Measurements from ENCODE around the gene EMID1. TPM values are rescaled to one million over a fixed set of nuclear protein-coding genes. Genes with fewer than 3 reads are reported as not detected.

The EMID1 gene
- 10 to 100 TPM in 1 of 4 donors, 1 to 10 TPM in 1, under 1 TPM in 1, not detected in 1; 0.68 to 53.9 (median 1.9) TPM for total RNA-seq

DNA sequence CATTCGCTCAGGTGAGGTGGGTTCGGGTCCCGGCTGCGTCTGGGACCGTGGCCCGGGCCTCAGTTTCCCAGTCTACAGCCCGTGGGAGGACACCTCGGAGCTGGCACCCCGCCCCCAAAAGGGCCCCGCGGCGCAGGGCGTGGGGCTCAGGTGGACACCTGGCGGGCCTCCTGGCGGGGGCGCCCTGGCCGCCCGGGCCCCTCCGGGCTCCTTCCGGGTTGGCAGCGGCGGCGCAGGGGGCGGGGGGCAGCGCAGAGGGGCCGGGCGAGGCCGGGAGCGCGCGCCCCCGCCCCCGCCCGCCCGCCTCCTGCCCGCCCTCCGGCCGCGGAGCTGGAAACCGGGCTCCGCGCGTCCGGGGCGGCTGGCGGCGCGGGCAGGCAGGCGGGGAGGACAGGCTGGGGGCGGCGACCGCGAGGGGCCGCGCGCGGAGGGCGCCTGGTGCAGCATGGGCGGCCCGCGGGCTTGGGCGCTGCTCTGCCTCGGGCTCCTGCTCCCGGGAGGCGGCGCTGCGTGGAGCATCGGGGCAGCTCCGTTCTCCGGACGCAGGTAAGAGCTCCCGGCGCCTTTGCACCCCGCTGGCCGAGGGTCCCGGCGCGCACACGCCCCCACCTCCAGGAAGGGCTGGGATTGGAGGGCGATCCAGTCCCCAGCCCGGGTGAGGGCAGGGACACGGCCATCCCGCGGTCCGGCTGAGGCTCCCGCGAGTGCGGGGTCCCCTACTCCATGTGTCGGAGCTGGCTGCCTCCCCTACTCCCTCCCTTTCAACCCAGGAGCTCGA lies at the start of gene EMID1:
TSS of gene EMID1 (plus strand) at position 303 of the 778 bp plus-strand sequence. CDS start at position 446, 143 bp downstream.
- Histone ChIP-seq H3K4me1 (peaks cover 0 to 25% (median 13%) of the 10 kb centered on the region in 4 donors), H3K27ac (peak within 1 kb of the TSS in 2 of 4 donors; percentile 29 to 36), H3K27me3 (peaks cover 26% of the 10 kb centered on the region), H3K9me3 (no peaks in the 10 kb centered on the region), H3K36me3 (no peaks in the 10 kb centered on the region), H3K4me3 (peak within 1 kb of the TSS in 3 of 4 donors; percentile 29 to 55 (median 46))
- peak; percentile 47 for DNase-seq
- no peak for TF ChIP-seq EP300 (IDR thresholded peaks at IDR 0.05; ENCODE audit: low read depth)
- no peak for TF ChIP-seq POLR2A (IDR thresholded peaks at IDR 0.05)
- no peak for TF ChIP-seq POLR2AphosphoS5 (IDR thresholded peaks at IDR 0.05)
- TF ChIP-seq, protein P1, sequence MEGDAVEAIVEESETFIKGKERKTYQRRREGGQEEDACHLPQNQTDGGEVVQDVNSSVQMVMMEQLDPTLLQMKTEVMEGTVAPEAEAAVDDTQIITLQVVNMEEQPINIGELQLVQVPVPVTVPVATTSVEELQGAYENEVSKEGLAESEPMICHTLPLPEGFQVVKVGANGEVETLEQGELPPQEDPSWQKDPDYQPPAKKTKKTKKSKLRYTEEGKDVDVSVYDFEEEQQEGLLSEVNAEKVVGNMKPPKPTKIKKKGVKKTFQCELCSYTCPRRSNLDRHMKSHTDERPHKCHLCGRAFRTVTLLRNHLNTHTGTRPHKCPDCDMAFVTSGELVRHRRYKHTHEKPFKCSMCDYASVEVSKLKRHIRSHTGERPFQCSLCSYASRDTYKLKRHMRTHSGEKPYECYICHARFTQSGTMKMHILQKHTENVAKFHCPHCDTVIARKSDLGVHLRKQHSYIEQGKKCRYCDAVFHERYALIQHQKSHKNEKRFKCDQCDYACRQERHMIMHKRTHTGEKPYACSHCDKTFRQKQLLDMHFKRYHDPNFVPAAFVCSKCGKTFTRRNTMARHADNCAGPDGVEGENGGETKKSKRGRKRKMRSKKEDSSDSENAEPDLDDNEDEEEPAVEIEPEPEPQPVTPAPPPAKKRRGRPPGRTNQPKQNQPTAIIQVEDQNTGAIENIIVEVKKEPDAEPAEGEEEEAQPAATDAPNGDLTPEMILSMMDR (IDR thresholded peaks at IDR 0.05): no peak
- in situ Hi-C loops (cut with MboI; ENCODE audit: low pct_ligation_motif_present in 1 of 4, low pct_unique_long_range_greater_than_20kb in 1 of 4, low sequenced_read_pairs in 3 of 4) (no loop called here), intact Hi-C loops (cut with DNase I; ENCODE audit: low total_unique reads) (no loop called here)
- WGBS, 2 donors (ENCODE audit: low coverage in 1 of 2): 7% methylated on average over 22 of the region's 90 CpGs; no CpG with 5 or more reads in 1 of the 2 donors

DNA sequence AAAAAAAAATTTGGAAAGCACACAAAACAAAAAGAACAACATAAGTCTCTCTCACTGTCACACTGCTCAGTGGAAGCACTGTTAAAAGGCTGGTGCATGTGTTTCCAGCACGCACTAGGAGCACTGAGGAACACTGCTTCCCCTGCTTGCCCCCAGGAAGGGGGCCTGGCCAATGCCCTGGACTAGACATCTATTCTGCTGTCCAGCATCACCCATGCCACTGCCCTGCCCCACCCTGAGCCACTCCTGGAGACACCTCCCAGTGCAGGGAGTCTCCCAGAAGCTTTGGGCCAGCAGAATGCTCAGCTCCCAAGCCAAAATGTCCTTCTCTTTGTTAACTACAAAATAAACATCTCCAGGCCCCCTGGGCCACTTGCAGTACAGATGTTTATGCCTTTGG lies 49.7 kb upstream of the EMID1 start:
- no peak for DNase-seq
- Histone ChIP-seq H3K27me3 (no peaks in the 10 kb centered on the region), H3K27ac (no peak overlapping the region), H3K4me3 (no peak overlapping the region), H3K4me1 (peaks cover 0 to 38% (median 11%) of the 10 kb centered on the region in 4 donors), H3K9me3 (no peaks in the 10 kb centered on the region), H3K36me3 (no peaks in the 10 kb centered on the region)
- intact Hi-C loops (cut with DNase I; ENCODE audit: low total_unique reads) (no loop called here), in situ Hi-C loops (cut with MboI; ENCODE audit: low pct_ligation_motif_present in 1 of 4, low pct_unique_long_range_greater_than_20kb in 1 of 4, low sequenced_read_pairs in 3 of 4) (loop anchor here in 2 of 4 donors (10.0 to 25.0 kb wide), 2 partner anchors 294 to 301 kb away; no protein-coding TSS in a partner anchor)
- TF ChIP-seq POLR2A (IDR thresholded peaks at IDR 0.05): no peak
- no peak for TF ChIP-seq POLR2AphosphoS5 (IDR thresholded peaks at IDR 0.05)
- no peak for TF ChIP-seq EP300 (IDR thresholded peaks at IDR 0.05; ENCODE audit: low read depth)
- TF ChIP-seq, protein P1 (IDR thresholded peaks at IDR 0.05): no peak
- 100% methylated on average over 1 of the region's 1 CpG for WGBS, 2 donors (ENCODE audit: low coverage in 1 of 2)

- WGBS, 2 donors (ENCODE audit: low coverage in 1 of 2): 85% methylated on average over 7 of the region's 9 CpGs; no CpG with 5 or more reads in 1 of the 2 donors
- Histone ChIP-seq H3K4me3 (no peak overlapping the region), H3K9me3 (no peaks in the 10 kb centered on the region), H3K36me3 (no peaks in the 10 kb centered on the region), H3K4me1 (peaks cover 0 to 33% (median 11%) of the 10 kb centered on the region in 4 donors), H3K27me3 (no peaks in the 10 kb centered on the region), H3K27ac (no peak overlapping the region)
- in situ Hi-C loops (cut with MboI; ENCODE audit: low pct_ligation_motif_present in 1 of 4, low pct_unique_long_range_greater_than_20kb in 1 of 4, low sequenced_read_pairs in 3 of 4): loop anchor here in 2 of 4 donors (10.0 to 25.0 kb wide), 2 partner anchors 294 to 302 kb away; no protein-coding TSS in a partner anchor
- intact Hi-C loops (cut with DNase I; ENCODE audit: low total_unique reads): no loop called here
- TF ChIP-seq POLR2A (IDR thresholded peaks at IDR 0.05) (no peak), POLR2AphosphoS5 (IDR thresholded peaks at IDR 0.05) (no peak), EP300 (IDR thresholded peaks at IDR 0.05; ENCODE audit: low read depth) (no peak)
- TF ChIP-seq, protein P1 (IDR thresholded peaks at IDR 0.05): no peak
- DNase-seq: no peak
Observed at GRCh38 chr22:29156507-29156906, 49.2 kb upstream of the EMID1 start.

DNA sequence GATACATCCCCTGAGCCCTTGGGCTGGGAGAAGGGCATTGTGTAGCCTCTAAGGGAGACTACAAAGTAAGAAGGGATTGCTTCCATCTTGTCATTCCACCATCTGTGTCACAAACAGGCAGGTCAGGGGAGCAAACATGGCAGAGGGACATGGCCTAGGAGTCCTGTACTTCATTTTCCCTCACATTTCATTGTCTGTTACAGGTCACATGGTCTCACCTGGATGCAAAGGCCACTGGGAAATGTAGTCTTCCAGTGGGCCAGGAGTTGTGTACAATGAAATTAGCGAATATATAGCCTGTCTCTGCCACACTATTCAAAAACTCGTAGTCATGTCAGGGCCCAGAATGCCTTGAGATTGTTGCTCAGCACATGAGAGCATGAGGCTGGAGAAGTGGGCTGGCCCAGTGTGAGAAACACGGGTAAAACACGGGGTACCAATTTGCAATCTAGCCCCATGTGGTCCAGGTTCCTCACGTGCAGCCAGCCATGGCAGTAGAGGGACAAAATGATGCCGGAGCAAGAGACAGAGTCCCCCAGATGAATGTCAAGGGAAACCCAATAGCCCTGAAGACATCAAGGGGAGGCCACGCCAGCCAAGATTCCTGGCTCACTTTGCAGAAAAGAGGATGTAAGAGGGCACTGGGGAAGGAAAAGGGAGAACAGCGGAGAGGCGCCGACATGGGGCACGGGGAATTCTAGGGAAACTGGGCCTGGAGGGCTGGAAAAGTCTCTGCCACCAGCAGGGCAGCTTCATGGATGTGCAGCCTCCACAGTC lies 47.7 kb upstream of the EMID1 start:
- Histone ChIP-seq H3K4me3 (no peak overlapping the region), H3K4me1 (peaks cover 0 to 18% (median 6%) of the 10 kb centered on the region in 4 donors), H3K27me3 (no peaks in the 10 kb centered on the region), H3K27ac (no peak overlapping the region), H3K9me3 (no peaks in the 10 kb centered on the region), H3K36me3 (no peaks in the 10 kb centered on the region)
- no peak for TF ChIP-seq EP300 (IDR thresholded peaks at IDR 0.05; ENCODE audit: low read depth)
- no peak for TF ChIP-seq POLR2A (IDR thresholded peaks at IDR 0.05)
- TF ChIP-seq, protein P1 (IDR thresholded peaks at IDR 0.05): no peak
- no peak for TF ChIP-seq POLR2AphosphoS5 (IDR thresholded peaks at IDR 0.05)
- 92 to 94% methylated on average over 4 to 11 of the region's 11 CpGs for WGBS, 2 donors (ENCODE audit: low coverage in 1 of 2)
- intact Hi-C loops (cut with DNase I; ENCODE audit: low total_unique reads) (no loop called here), in situ Hi-C loops (cut with MboI; ENCODE audit: low pct_ligation_motif_present in 1 of 4, low pct_unique_long_range_greater_than_20kb in 1 of 4, low sequenced_read_pairs in 3 of 4) (loop anchor here in 2 of 4 donors (10.0 to 25.0 kb wide), 2 partner anchors 296 to 303 kb away; no protein-coding TSS in a partner anchor)
- no peak for DNase-seq
